Amniotic stem cell (primary cell): Measurements from ENCODE around the gene MAP3K1.
"Not testable (repeated sequence)": the region's sequence is repeated elsewhere in the genome, so short reads cannot be mapped to it uniquely, and the experiment has no call there.

Experiments
- DNase-seq: peaks from one replicate; lab custom pipeline; 2025; lab: John Stamatoyannopoulos, UW

Gene MAP3K1

DNA sequence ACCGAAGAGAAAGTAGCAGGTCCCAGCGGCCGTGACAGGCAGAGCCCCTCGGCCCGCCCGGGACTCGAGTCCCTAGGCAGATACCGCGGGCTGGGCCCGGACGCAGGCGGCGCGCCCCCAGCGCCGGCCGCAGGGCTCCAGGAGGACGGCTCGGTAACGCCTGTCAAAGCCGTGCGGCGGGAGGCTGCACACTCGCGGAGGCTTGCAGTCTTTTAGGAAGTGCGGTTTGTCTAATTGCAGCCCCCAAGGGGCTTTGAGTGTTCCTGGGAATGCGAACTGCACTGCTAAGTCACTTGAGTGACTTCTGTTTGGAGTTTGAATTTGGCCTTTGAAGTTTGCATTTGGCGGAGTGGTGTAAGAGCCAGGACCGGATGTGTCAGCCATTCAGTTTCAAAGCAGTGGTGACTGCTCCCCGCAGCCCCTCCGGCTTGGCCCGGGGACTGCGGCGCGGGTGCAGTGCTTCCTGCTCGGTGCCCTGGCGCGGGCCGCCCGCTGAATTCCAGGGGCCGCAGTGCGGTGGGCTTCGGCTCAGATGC, 1.3 kb downstream of the MAP3K1 start:
- peak; percentile 17 for DNase-seq

- no peak for DNase-seq
Observed at GRCh38 chr5:56817263-56818014, 2.1 kb downstream of the MAP3K1 start.

DNA sequence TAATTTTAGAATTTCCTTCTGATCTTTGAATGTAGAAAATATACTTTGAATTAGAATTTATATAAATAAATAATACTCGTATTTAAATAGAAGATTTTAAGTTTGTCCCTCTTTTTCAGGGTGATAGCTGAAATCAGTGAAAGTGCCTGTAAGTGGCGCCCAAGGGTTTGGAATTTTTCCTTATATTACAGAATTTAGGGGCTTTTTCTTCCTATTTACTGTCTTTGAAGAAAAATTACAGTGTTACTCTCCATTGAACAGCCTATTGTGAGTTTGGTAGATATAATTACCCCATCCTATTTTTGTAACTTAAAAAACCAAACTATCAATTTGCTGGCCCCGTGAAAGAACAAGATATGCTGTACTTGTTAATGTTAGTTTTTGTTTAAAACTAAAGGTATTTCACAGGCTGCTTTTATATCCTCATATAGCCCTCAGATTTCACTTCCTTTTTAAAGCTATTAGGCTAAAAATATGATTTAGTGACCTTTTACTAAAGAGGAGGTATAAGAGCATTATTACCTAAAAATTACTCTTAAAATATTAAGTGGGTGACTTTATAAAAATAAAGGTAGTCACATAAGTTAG, 3.2 kb downstream of the MAP3K1 start:
- no peak for DNase-seq

GRCh38 chr5:56819060-56819881, 3.9 kb downstream of the MAP3K1 start:
- DNase-seq = no peak

DNA sequence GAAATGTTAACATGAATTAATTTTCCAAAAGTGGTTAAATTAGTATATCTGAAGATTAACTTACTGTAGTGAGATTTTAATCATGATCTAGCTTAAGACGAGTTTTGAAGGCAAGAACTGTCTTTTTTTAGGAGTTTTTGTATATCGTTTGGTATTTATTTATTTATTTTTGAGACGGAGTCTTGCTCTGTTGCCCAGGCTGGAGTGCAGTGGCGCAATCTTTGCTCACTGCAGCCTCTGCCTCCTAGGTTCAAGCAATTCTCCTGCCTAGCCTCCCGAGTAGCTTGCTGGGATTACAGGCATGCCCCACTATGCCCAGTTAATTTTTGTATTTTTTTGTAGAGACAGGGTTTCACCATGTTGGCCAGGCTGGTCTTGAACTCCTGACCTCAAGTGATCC, 6.5 kb downstream of the MAP3K1 start:
- not testable (repeated sequence) for DNase-seq

DNA sequence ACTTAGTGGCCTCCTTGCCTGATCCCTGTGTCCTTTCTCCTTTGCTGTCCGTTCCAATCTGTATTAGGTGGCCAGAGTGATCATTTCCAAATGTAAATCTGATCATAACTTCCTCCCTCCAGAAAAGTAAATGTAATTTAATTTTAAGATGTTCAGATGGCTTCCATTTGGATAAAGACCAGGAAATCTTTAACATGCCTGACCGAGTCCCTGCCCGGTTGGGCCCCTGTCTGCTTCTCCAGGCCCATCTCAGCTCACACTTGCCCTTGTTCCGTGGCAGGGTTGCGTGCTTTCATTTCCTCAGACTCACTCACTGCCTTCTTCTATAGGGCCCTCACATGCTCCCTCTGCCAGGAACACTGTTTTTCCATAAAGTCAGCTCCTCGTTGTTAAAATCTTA, 7.6 kb downstream of the MAP3K1 start:
- no peak for DNase-seq

- DNase-seq = no peak
Observed at GRCh38 chr5:56824019-56824418, 8.7 kb downstream of the MAP3K1 start.

DNA sequence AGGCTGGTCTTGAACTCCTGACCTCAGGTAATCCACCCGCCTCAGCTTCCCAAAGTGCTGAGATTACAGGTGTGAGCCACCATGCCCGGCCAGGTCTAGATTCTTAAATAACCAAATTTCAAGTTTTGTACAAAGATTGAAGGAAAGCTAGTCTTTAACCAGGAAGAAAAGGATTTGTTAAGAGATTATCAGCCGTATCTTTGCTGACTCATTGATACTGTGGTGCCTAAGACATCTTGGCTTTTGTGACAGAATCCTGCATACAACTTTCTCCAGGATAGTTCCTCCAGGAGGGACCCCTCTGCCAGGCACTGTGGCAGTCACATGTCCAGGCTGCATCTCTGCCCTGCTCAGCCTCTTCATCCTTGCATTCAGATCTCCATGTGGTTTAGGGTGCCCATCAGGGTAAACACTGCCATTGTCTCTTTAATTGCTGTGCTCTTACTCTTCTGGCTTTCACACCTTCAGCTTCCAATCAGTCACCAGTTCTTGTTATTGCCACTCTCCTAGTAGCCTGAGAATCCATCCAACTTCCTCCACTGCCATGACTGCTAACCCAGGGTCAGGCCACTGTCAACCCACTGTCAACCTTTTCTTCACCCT, 10.0 kb downstream of the MAP3K1 start:
- no peak for DNase-seq

- DNase-seq = no peak
Observed at GRCh38 chr5:56827049-56827448, 11.7 kb downstream of the MAP3K1 start.

GRCh38 chr5:56827924-56828323, 12.6 kb downstream of the MAP3K1 start:
- no peak for DNase-seq

DNA sequence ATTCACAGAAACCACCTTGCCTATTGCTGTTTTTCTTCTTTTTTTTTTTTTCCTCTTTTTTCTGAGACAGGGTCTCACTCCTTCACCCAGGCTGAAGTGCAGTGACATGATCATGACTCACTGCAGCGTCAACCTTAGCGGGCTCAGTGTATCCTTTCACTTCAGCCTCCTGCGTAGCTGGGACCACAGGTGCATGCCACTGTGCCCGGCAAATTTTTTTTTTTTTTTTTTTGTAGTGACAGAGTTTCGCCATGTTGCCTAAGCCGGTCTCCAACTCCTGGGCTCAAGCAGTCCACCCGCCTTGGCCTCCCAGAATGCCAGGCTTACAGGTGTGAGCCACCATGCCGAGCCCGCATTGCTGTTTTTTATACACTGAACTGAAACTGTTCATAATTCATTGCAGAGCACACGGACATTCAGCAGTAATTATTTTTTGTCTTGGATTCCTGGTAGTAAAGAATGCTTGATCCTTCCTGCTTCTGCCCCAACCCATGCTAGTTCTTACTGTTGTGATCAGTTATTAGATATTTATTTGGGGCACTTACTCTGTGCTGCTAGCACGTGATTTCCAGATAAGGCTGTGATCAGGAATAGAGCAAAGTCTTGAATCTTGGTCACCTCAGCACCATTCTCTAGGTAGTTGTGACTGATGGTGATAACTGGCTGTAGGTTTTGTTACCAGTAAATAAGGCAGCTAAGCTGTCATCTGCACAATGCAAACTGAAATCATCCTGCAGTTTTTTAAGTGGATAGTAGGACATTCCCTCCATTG, 14.0 kb downstream of the MAP3K1 start:
- no peak for DNase-seq

DNA sequence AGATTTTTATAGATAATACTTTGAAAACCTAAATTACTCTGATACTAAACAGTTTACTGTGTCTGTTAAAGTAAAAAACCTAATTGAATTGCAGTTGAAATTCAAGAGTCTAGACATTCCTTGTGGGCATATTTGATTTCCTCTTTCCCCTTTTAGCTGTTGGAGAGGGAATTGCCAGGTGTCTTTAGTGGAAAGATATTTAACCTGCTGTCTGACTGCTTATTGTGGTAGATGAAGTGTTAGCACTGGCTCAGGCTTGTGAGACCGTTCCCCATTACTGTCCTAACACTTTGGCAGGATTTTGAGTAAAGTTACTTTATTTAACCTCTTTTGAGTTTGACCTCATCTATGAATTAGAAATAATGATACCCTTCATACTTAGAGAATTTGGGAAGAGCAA, 16.4 kb downstream of the MAP3K1 start:
- no peak for DNase-seq

DNA sequence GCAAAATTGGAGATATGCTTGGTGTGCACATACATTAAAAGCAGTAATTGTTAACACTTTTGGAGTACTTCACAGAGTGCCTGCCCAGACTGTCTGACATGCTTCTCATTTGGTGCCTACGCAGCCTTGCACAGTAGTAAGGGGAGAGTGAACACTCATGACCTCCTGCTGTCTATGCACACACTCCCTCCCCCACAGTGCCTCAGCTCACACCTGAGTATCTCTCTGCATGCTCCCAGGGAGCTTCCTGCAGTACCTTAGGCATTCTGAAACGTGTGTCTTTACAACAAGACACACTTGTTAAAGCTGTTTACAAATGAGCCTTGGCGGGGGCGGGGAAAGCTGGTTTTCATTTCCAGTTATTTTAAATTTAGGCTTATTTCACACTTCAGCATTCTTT, 18.0 kb downstream of the MAP3K1 start:
- no peak for DNase-seq

DNA sequence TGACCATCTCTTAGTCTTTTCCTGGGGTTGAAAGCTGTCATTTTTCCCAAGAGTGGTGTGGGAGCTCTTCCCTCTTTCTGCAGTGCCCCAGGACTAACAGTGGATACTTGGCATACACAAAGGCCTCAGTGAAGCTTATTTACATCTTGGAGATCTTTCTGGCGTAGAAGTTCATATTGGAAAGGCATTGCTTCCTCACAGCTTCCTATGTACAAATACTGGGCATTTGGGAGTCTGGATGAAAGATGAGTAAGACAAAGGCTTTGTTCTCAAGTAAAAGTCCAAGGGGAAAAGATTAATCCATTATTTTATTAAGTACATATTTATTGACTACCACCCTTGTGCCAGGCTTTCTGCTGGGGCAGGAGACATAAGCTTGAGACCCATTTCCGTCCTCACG, 22.0 kb downstream of the MAP3K1 start:
- DNase-seq = no peak

- DNase-seq = no peak
Observed at GRCh38 chr5:56837956-56838355, 22.6 kb downstream of the MAP3K1 start.

DNA sequence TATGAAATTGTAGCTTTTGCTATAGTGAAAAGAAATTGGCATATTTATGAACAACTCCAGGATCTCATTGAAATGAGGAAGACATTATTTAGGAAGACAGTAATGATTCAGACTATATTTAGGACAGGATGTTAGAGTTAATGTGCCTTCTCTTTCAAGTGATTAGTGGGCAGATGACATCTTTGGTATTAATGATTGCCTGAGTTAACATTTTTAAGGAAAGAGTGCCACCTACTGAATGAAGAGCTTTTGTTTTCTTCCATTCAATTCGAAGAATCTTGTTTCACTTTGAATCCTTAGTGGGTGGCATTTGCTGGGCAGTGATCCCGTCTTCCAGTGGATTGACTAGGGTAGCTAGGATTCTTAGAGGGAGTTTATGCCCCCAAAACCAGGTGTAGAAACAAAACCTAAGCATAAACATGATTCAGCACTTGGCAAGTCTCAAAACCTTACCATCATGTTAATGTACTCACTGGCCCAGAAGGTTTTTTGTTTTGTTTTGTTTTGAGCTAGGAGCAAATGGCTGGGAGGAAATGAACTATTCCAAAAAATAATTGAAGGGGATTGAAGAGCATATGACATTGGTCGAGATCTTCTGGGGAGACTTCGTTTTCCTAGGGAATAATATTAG, 23.2 kb downstream of the MAP3K1 start:
- DNase-seq = peak; percentile 32

- no peak for DNase-seq
Observed at GRCh38 chr5:56839062-56839461, 23.7 kb downstream of the MAP3K1 start.

DNA sequence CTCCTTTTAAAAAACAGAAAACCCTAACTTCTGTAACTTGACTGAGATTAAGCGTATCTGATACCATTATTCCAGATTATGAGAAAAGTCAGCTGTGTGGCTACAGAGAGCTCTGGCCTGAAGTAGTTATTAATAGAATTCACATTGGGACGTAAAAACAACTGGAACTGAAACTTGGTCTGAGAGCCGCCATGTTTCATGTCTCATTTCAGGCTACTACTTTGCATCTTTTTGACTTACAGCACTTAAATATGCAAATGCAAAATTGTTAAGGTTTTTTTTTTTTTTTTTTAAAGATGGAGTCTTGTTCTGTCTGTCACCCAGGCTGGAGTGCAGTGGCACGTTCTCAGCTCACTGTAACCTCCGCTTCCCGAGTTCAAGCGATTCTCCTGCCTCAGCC, 25.2 kb downstream of the MAP3K1 start:
- DNase-seq = no peak

DNA sequence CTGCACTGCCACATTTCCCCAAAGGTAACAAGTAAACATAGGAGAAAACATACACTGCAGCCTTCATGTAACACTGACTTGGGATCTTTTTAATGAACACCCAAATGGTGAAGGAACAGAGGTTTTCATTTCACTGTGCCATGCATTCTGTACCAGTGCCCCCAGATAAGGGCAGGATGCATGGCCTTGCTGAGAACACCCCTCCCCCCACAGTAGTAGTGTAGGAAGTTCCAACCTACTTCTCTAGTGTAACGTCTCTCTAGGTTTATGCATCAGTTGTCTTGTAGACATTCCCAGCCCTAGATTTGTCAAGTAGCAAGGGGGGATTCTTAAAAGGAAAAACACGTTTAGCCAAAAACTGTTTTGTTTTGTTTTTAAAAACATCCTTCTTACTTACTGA, 29.9 kb downstream of the MAP3K1 start:
- DNase-seq = no peak

DNA sequence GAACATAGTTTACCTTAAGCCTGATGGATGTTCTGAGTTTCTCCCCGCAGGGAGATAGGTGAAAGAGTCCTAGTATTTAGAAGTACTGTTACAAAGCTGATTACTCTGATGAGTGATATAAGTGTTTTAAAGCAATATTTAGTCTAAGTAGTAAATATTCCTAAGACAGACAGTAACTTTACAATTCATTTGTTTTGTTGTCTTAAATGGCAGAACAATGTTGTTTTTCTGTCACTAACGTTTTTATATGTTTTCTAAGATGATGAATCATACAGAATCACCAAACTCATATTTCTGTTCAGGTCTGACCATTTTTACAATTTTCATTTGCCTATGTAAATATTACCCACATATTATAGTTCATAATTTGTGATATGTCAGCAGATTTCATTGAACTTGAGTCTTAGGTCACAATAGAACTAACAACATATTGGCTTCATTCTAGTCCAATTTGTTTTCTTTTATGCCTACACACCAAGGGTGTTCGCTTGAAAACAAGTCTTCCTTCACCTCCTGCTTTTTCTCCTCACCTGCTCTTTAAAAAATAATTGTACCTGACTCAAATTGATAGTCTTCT, 30.6 kb downstream of the MAP3K1 start:
- no peak for DNase-seq

DNA sequence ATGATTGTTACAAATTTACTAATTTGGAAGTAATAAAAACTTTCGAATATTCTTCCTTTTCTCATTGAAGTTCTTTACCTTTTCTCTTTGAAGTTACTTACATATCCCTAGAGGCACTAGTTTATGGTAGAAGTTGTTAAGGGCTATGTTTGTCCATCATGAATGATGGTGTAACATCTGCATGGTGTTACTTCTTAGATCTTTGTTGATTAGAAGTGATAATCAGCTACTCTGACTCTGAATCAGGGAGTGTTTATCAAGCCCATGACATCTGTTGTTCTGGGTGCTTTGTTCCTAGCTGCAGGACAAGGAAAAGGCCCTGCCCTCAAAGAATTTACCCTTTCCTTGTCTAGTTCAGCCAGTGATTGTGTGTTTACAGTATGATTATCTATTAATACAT, 32.9 kb downstream of the MAP3K1 start:
- no peak for DNase-seq
